HEK293 (cell line): Measurements from ENCODE around the gene TMEM179.
A peak's percentile ranks its signal among the peaks of the same experiment; 100 is the strongest.

Source experiments
- CTCF ChIA-PET: fragments of 350-600 bp; formaldehyde crosslinking; extraction: SDS; loops from one replicate; lab custom pipeline; 2021; ENCODE audit warnings: antibody characterized with exemption; lab: Yijun Ruan, JAX
- POLR2A ChIA-PET: fragments of 300-600 bp; formaldehyde crosslinking; extraction: SDS; loops from one replicate; lab custom pipeline; 2020; ENCODE audit warnings: antibody characterized with exemption, inconsistent platforms; lab: Yijun Ruan, JAX
- H3K27ac ChIP-seq: fragments of 200-500 bp; sonication (Bioruptor generic); 2 replicates; pipeline ENCODE4 v1.5.1; 2014; ENCODE audit warnings: low read depth, low read length, control low read depth, inconsistent platforms; ENCODE audit errors: extremely low read depth
- H3K36me3 ChIP-seq, 2 experiments: fragments of 200-500 bp in 1 of 2; sonication (Bioruptor generic) in 1 of 2; 1 replicate in 1 of 2; 2 replicates in 1 of 2; pipeline ENCODE4 v1.5.1; 2014 to 2017; ENCODE audit warnings: inconsistent platforms in 2 of 2, low read length in 2 of 2; ENCODE audit not compliant: control insufficient read depth in 2 of 2, insufficient read depth in 1 of 2
- H3K4me1 ChIP-seq: fragments of 200-500 bp; sonication (Bioruptor generic); 2 replicates; pipeline ENCODE4 v1.5.1; 2014; ENCODE audit warnings: mild to moderate bottlenecking, low read length, inconsistent platforms; ENCODE audit not compliant: control insufficient read depth, insufficient read depth
- H3K4me3 ChIP-seq: 2 replicates; pipeline ENCODE4 v1.5.1; 2011; ENCODE audit warnings: low read depth, mild to moderate bottlenecking, control low read depth, low read length, moderate library complexity
- H3K9me3 ChIP-seq: fragments of 200-500 bp; sonication (Bioruptor generic); 2 replicates; pipeline ENCODE4 v1.5.1; 2014; ENCODE audit warnings: low read depth, low read length, inconsistent platforms; ENCODE audit not compliant: control insufficient read depth, insufficient read depth
- IKZF3 ChIP-seq: fragments of 450-650 bp; IDR thresholded peaks from 2 replicates; pipeline ENCODE4 v1.5.0; 2018; ENCODE audit warnings: missing biosample characterization, mild to moderate bottlenecking, missing genetic modification characterization, moderate library complexity
- KLF10 ChIP-seq: fragments of 450-650 bp; IDR thresholded peaks from 2 replicates; pipeline ENCODE4 v1.5.1; 2018; ENCODE audit warnings: missing biosample characterization, mild to moderate bottlenecking, missing genetic modification characterization
- KLF17 ChIP-seq: fragments of 450-650 bp; formaldehyde crosslinking; IDR thresholded peaks from 2 replicates; pipeline ENCODE4 v1.5.1; 2016; ENCODE audit warnings: missing biosample characterization, missing genetic modification characterization
- KLF9 ChIP-seq: fragments of 450-650 bp; formaldehyde crosslinking; IDR thresholded peaks from 2 replicates; pipeline ENCODE4 v1.5.1; 2016; ENCODE audit warnings: missing biosample characterization, missing genetic modification characterization, low read depth
- MEIS1 ChIP-seq: sonication (generic); formaldehyde crosslinking; IDR thresholded peaks from 2 replicates; pipeline ENCODE4 v1.8.1; 2022; ENCODE audit warnings: missing genetic modification reagents, mild to moderate bottlenecking, borderline replicate concordance
- PATZ1 ChIP-seq: fragments of 450-650 bp; formaldehyde crosslinking; IDR thresholded peaks from 2 replicates; pipeline ENCODE4 v1.5.1; 2016; ENCODE audit warnings: missing biosample characterization, missing genetic modification characterization
- PRDM1 ChIP-seq: fragments of 450-650 bp; formaldehyde crosslinking; IDR thresholded peaks from 2 replicates; pipeline ENCODE4; 2016; ENCODE audit warnings: missing biosample characterization, missing genetic modification characterization
- PRDM10 ChIP-seq: fragments of 450-650 bp; formaldehyde crosslinking; IDR thresholded peaks from 2 replicates; pipeline ENCODE4 v1.5.1; 2016; ENCODE audit warnings: missing biosample characterization, missing genetic modification characterization
- ZNF140 ChIP-seq: fragments of 450-650 bp; formaldehyde crosslinking; IDR thresholded peaks from 2 replicates; pipeline ENCODE4 v1.5.1; 2016; ENCODE audit warnings: missing biosample characterization, missing genetic modification characterization
- ZNF184 ChIP-seq: fragments of 450-650 bp; IDR thresholded peaks from 2 replicates; pipeline ENCODE4 v1.5.1; 2018; ENCODE audit warnings: missing biosample characterization, mild to moderate bottlenecking, missing genetic modification characterization
- ZNF335 ChIP-seq: fragments of 450-650 bp; formaldehyde crosslinking; conservative IDR thresholded peaks from 2 replicates; pipeline ENCODE4 v1.5.1; 2016; ENCODE audit warnings: missing biosample characterization, missing genetic modification characterization
- ZNF404 ChIP-seq: fragments of 450-650 bp; formaldehyde crosslinking; IDR thresholded peaks from 2 replicates; pipeline ENCODE4 v1.5.1; 2017; ENCODE audit warnings: missing biosample characterization, missing genetic modification characterization
- ZNF416 ChIP-seq: fragments of 450-650 bp; formaldehyde crosslinking; IDR thresholded peaks from 2 replicates; pipeline ENCODE4 v1.5.1; 2016; ENCODE audit warnings: missing biosample characterization, missing genetic modification characterization
- ZNF530 ChIP-seq: fragments of 450-650 bp; formaldehyde crosslinking; IDR thresholded peaks from 2 replicates; pipeline ENCODE4 v1.5.1; 2016; ENCODE audit warnings: low read depth, missing biosample characterization, missing genetic modification characterization
- ZNF600 ChIP-seq: fragments of 450-650 bp; formaldehyde crosslinking; IDR thresholded peaks from 2 replicates; pipeline ENCODE4 v1.5.1; 2016; ENCODE audit warnings: missing biosample characterization, missing genetic modification characterization
- ZNF629 ChIP-seq: fragments of 450-650 bp; formaldehyde crosslinking; IDR thresholded peaks from 2 replicates; pipeline ENCODE4 v1.5.1; 2017; ENCODE audit warnings: missing biosample characterization, missing genetic modification characterization
- ZNF768 ChIP-seq: fragments of 450-650 bp; formaldehyde crosslinking; IDR thresholded peaks from 2 replicates; pipeline ENCODE4 v1.5.1; 2018; ENCODE audit warnings: missing biosample characterization, mild to moderate bottlenecking, missing genetic modification characterization
- ZSCAN5A ChIP-seq: fragments of 450-650 bp; formaldehyde crosslinking; IDR thresholded peaks from 2 replicates; pipeline ENCODE4 v1.5.1; 2016; ENCODE audit warnings: missing biosample characterization, missing genetic modification characterization

Gene TMEM179

GRCh38 chr14:104639885-104640548 is 35.4 kb upstream of the TMEM179 start (continued):
- TF ChIP-seq PRDM10 (tag by site-specific recombination) (0 out of 2 replicates have a peak, but pooled peaks have one; percentile 19), KLF9 (tag by site-specific recombination) (peak; percentile 32; the same call in 1 of the 2 replicates), ZSCAN5A (tag by site-specific recombination) (no peak), IKZF3 (0 out of 2 replicates have a peak, but pooled peaks have one; percentile 19), ZNF768 (no peak), ZNF140 (tag by site-specific recombination) (no peak), ZNF629 (tag by site-specific recombination) (no peak), PATZ1 (tag by site-specific recombination) (peak; percentile 29; the same call in 1 of the 2 replicates), ZNF404 (tag by site-specific recombination) (no peak), ZNF335 (tag by site-specific recombination) (peak; percentile 67), MEIS1 (CRISPR knock-in tag) (no peak)

- H3K27ac ChIP-seq, result no peak overlapping the region
Observed at GRCh38 chr14:104639471-104639870, 34.9 kb upstream of the TMEM179 start.

More at GRCh38 chr14:104639471-104639870, 34.9 kb upstream of the TMEM179 start:
- POLR2A ChIA-PET, result no interaction called here
- no peak for TF ChIP-seq PRDM1 (tag by site-specific recombination)
- no peak for TF ChIP-seq KLF10
- TF ChIP-seq ZNF416 (tag by site-specific recombination), result no peak
- no peak for TF ChIP-seq ZNF530 (tag by site-specific recombination)
- no peak for TF ChIP-seq ZNF184
- no peak for TF ChIP-seq KLF17 (tag by site-specific recombination)
- no peak for TF ChIP-seq ZNF335 (tag by site-specific recombination)
- TF ChIP-seq ZNF600 (tag by site-specific recombination), result no peak
- TF ChIP-seq, all 188 proteins: peak for 0
- peaks cover 7% of the 10 kb centered on the region; the same call in 1 of the 2 replicates for H3K4me1 ChIP-seq
- H3K36me3 ChIP-seq, result no peaks in the 10 kb centered on the region
- H3K9me3 ChIP-seq, result no peaks in the 10 kb centered on the region
- H3K4me3 ChIP-seq, result no peak overlapping the region
- CTCF ChIA-PET, result interaction anchor here (0.6 to 1.1 kb wide), 4 partner anchors 24 to 562 kb away, joined by 3 to 5 read pairs (median 3); no protein-coding TSS in a partner anchor
